D721Med (cell line): ENCODE data around the gene PPIP5K2.

Experiments used
- DNase-seq: peaks from one replicate; pipeline ENCODE4 v3.0.0; 2011; ENCODE audit warnings: low spot score; ENCODE audit not compliant: insufficient read length
- FAIRE-seq: peaks from 2 replicates; lab custom pipeline; 2011; peaks lifted over from hg19 to GRCh38; lab: Jason Lieb, UNC
- CTCF ChIP-seq: IDR thresholded peaks from 2 replicates; pipeline ENCODE4 v1.5.1; 2012; ENCODE audit warnings: mild to moderate bottlenecking, control low read depth; ENCODE audit not compliant: insufficient read depth; ENCODE audit errors: missing control alignments

Gene PPIP5K2

GRCh38 chr5:103260951-103261350 lies 140.8 kb downstream of the PPIP5K2 start:
- no peak for FAIRE-seq
- DNase-seq, result no peak
- TF ChIP-seq CTCF, result no peak
